ENCODE results near the gene NDUFS6.

The NDUFS6 gene

DNA sequence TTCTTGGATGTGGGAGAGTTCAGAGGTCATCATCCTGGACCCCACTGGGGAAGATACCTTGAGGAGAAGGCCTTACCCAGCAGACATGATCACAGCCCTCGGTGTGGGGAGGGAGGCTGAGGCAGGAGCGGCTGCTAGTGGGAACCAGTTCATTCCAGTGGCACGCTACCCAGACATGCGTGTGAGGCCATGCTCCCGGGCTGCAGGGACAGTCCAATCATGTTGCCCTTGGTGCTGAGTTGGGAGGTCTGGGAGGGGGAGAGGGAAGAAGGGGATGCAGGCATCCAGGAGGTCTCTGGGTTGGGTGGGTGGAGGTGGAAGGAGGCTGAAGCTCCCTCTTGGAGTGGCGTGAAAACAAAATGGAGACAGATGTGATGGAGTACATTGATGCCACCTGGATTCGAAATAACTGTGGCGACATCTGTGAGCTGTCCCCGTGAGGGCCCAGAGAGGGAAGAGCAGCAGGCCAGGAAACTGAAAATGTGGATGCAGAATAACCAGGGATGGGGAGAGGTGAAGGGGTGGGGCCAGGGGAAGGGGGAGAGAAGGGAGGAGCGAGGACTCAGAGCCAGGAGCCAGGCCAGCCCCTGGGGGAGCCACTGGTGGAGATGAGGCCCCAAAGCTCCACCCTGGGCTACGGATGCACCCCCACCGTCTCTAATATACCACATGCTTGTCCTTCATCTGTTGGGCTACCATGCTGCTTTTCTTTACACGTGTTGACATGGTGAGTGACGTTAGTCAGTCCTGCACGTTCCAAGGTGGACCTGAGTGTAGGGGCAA, 16.2 kb downstream of the NDUFS6 start:
- no peak for DNase-seq (ENCODE audit: low read depth)
- TF ChIP-seq, protein P1, sequence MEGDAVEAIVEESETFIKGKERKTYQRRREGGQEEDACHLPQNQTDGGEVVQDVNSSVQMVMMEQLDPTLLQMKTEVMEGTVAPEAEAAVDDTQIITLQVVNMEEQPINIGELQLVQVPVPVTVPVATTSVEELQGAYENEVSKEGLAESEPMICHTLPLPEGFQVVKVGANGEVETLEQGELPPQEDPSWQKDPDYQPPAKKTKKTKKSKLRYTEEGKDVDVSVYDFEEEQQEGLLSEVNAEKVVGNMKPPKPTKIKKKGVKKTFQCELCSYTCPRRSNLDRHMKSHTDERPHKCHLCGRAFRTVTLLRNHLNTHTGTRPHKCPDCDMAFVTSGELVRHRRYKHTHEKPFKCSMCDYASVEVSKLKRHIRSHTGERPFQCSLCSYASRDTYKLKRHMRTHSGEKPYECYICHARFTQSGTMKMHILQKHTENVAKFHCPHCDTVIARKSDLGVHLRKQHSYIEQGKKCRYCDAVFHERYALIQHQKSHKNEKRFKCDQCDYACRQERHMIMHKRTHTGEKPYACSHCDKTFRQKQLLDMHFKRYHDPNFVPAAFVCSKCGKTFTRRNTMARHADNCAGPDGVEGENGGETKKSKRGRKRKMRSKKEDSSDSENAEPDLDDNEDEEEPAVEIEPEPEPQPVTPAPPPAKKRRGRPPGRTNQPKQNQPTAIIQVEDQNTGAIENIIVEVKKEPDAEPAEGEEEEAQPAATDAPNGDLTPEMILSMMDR (IDR thresholded peaks at IDR 0.05; ENCODE audit: control insufficient read depth, extremely low read depth, insufficient read depth) = no peak

DNA sequence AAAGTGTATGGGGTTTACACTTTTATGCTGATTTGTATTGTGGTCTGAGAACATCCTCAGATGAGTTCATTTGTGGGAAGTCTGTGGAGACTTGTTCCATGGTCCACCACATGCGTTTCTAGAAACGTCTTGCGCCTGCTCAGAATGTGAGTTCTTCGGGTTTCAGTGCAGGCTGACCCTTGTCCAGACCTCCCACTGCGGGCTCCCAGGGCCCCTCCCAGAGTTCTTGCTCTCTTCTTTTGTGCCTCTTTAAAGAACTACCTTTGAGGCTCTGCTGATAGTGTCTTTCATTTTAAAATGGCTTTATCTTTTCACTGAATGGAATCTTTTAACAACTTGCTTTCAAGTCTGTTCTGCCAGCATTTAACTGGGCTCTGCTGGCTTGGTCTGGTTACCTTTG, 17.6 kb downstream of the NDUFS6 start:
- TF ChIP-seq, protein P1 (IDR thresholded peaks at IDR 0.05; ENCODE audit: control insufficient read depth, extremely low read depth, insufficient read depth) = no peak
- H3K4me3 ChIP-seq (ENCODE audit: low read depth, low read length) = no peak overlapping the region

More for the DNA sequence above, 16.2 kb downstream of the NDUFS6 start:
- no peak overlapping the region for H3K4me3 ChIP-seq (ENCODE audit: low read depth, low read length)

DNA sequence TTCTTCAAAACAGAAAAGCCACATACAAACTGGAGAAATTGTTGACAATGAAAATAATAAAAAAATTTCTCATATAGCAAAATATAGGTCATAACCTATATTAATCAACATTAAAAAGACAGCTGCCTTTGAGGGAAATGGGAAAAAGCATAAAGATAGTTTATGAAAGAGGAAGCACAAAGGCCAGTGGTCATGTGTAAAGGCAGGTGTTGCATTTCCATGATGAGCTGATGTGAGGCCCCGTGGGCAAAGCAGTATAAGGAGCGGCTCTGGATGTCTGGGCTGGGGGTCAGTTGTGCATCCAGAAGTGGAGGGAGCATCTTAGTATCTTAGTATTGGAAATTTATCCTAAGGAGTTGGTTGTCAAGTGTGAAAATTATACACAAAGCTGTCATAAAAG, 18.3 kb downstream of the NDUFS6 start:
- no peak overlapping the region for H3K4me3 ChIP-seq (ENCODE audit: low read depth, low read length)
- TF ChIP-seq, protein P1 (IDR thresholded peaks at IDR 0.05; ENCODE audit: control insufficient read depth, extremely low read depth, insufficient read depth) = no peak
- DNase-seq (ENCODE audit: low read depth) = no peak

More for the DNA sequence above, 17.6 kb downstream of the NDUFS6 start:
- DNase-seq (ENCODE audit: low read depth) = no peak

DNA sequence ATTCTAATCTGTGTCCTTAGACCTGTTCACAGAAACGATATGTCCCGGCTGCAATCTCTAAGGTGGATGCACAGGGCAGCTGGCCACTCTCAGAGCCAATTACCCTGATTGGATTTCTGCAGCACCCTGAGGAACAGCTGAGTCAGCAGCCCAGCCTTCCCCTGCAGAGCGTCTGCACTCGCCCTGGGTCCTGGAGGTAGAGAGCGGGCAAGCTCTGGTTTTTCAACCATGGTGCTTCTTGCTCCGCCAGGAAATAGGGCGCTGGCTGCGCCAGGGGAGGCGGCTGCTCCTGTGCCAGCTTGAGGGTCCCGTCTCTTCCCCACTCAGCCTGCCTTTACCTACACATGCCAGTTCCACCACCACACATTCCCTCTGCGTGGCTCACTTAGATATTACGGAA, 19.2 kb downstream of the NDUFS6 start:
- TF ChIP-seq, protein P1 (IDR thresholded peaks at IDR 0.05; ENCODE audit: control insufficient read depth, extremely low read depth, insufficient read depth) = no peak
- DNase-seq (ENCODE audit: low read depth) = no peak
- no peak overlapping the region for H3K4me3 ChIP-seq (ENCODE audit: low read depth, low read length)

DNA sequence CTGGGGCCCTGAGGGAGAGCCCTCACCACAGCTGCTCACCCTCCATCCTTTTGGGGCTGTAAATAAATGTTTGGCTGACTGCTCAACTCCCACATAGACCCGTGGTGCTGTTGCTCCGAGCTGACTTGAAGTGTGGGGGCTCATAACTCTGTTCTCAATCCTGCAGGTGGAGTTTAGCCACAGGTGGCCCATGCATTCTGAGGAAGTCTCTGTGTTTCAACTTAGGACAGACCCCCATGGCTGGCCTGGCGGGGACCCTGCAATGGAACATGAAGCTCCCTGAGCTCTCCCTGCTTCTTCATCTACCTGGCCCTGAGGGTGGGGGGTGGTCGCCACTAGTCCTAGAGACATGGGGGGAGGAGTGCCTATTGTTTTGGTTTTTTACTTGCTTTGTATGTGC, 19.7 kb downstream of the NDUFS6 start:
- H3K4me3 ChIP-seq (ENCODE audit: low read depth, low read length) = no peak overlapping the region
- TF ChIP-seq, protein P1 (IDR thresholded peaks at IDR 0.05; ENCODE audit: control insufficient read depth, extremely low read depth, insufficient read depth) = no peak
- DNase-seq (ENCODE audit: low read depth) = no peak

DNA sequence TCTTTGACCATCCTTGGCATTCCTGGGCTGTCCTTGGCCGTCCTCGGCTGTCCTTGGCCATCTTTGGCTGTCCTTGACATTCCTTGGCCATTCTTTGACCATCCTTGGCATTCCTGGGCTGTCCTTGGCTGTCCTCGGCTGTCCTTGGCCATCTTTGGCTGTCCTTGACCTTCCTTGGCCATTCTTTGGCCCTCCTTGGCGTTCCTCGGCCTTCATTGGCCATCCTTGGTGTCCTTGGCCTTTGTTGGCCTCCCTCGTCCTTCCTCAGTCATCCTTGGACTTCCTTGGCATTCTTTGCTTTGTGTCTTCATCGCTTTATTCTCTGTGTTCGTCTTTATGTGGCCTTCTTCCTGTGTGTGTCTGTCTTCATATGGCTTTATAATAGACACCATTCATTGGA, 20.7 kb downstream of the NDUFS6 start:
- TF ChIP-seq, protein P1 (IDR thresholded peaks at IDR 0.05; ENCODE audit: control insufficient read depth, extremely low read depth, insufficient read depth) = no peak
- DNase-seq (ENCODE audit: low read depth) = no peak

More for the DNA sequence above, 20.7 kb downstream of the NDUFS6 start:
- no peak overlapping the region for H3K4me3 ChIP-seq (ENCODE audit: low read depth, low read length)
